GM06990 (cell line): ENCODE results near the gene LY86.
A peak's percentile ranks its signal among the peaks of the same experiment; 100 is the strongest.

Source experiments
- DNase-seq: peaks from one replicate; pipeline ENCODE4 v3.0.0-alpha.2; 2011; ENCODE audit not compliant: insufficient read length; ENCODE audit errors: extremely low read depth
- H3K27me3 ChIP-seq: replicated peaks from 2 replicates; pipeline ENCODE4 v1.6.0; 2011; ENCODE audit warnings: low read length; ENCODE audit not compliant: control insufficient read depth, insufficient read depth
- H3K36me3 ChIP-seq: 2 replicates; pipeline ENCODE4 v1.5.1; 2011; ENCODE audit warnings: low read length; ENCODE audit not compliant: control insufficient read depth, insufficient read depth
- H3K4me3 ChIP-seq: replicated peaks from 2 replicates; pipeline ENCODE4 v1.5.1; 2011; ENCODE audit warnings: low read depth, mild to moderate bottlenecking, control low read depth, low read length
- CTCF ChIP-seq: IDR thresholded peaks from 2 replicates; pipeline ENCODE4 v1.5.1; 2011; ENCODE audit warnings: low read length, control low read depth, mild to moderate bottlenecking, inconsistent platforms; ENCODE audit not compliant: insufficient read depth, poor library complexity, severe bottlenecking

The LY86 gene

GRCh38 chr6:6587696-6588063, 840 bp upstream of the LY86 start:
- no peak for TF ChIP-seq CTCF

GRCh38 chr6:6588924-6589709, 597 bp downstream of the LY86 start:
- DNase-seq = peak; percentile 50
- H3K4me3 ChIP-seq = peak overlapping the region; percentile 66
- H3K36me3 ChIP-seq = no peaks in the 10 kb centered on the region
- no peaks in the 10 kb centered on the region for H3K27me3 ChIP-seq
- no peak for TF ChIP-seq CTCF

More at GRCh38 chr6:6587696-6588063, 840 bp upstream of the LY86 start:
- no peak for DNase-seq
- H3K4me3 ChIP-seq = peak overlapping the region; percentile 65
- H3K27me3 ChIP-seq = no peaks in the 10 kb centered on the region
- no peaks in the 10 kb centered on the region for H3K36me3 ChIP-seq

- no peak for TF ChIP-seq CTCF
- Histone ChIP-seq H3K27me3 (no peaks in the 10 kb centered on the region), H3K4me3 (no peak overlapping the region; the same call in 1 of the 2 replicates), H3K36me3 (no peaks in the 10 kb centered on the region)
- DNase-seq = no peak
Observed at GRCh38 chr6:6590530-6590929, 2.0 kb downstream of the LY86 start.

- H3K27me3 ChIP-seq = no peaks in the 10 kb centered on the region
- H3K36me3 ChIP-seq = peaks cover 2% of the 10 kb centered on the region; the same call in 1 of the 2 replicates
- DNase-seq = peak; percentile 62
- no peak for TF ChIP-seq CTCF
- H3K4me3 ChIP-seq = no peak overlapping the region; the same call in 1 of the 2 replicates
Observed at GRCh38 chr6:6591778-6592465, 3.4 kb downstream of the LY86 start.

- no peak for DNase-seq
- peaks cover 8% of the 10 kb centered on the region for H3K36me3 ChIP-seq
- no peak overlapping the region for H3K4me3 ChIP-seq
- no peak for TF ChIP-seq CTCF
- H3K27me3 ChIP-seq = no peaks in the 10 kb centered on the region
Observed at GRCh38 chr6:6592826-6593475, 4.4 kb downstream of the LY86 start.
